HK-2 (cell line): ENCODE measurements around the gene COX15.
"Not testable (repeated sequence)": the region's sequence is repeated elsewhere in the genome, so short reads cannot be mapped to it uniquely, and the experiment has no call there.

Source experiments
- DNase-seq: peaks from one replicate; pipeline ENCODE4 v3.0.0-alpha.2; 2018; ENCODE audit not compliant: unreplicated experiment

Gene COX15

GRCh38 chr10:99732033-99732842, at the start of gene COX15, which contains the start of gene CUTC:
Gene COX15 (minus strand): TSS chr10:99732127. CDS start chr10:99732049, 78 bp downstream.
Gene CUTC (plus strand): TSS chr10:99732234. CDS start chr10:99732349, 115 bp downstream.
- DNase-seq, result peak; percentile 98

GRCh38 chr10:99779335-99779734, 47.4 kb upstream of the COX15 start:
- peak; percentile 45 for DNase-seq

GRCh38 chr10:99777918-99778714, 46.2 kb upstream of the COX15 start:
- no peak for DNase-seq

GRCh38 chr10:99775850-99776249, 43.9 kb upstream of the COX15 start:
- DNase-seq, result no peak

GRCh38 chr10:99770408-99771045, 38.6 kb upstream of the COX15 start:
- DNase-seq, result no peak

- DNase-seq, result no peak
Measured at GRCh38 chr10:99769706-99770105, 37.8 kb upstream of the COX15 start.

- no peak for DNase-seq
Measured at GRCh38 chr10:99768556-99768955, 36.6 kb upstream of the COX15 start.

- no peak for DNase-seq
Measured at GRCh38 chr10:99767901-99768300, 36.0 kb upstream of the COX15 start.

- no peak for DNase-seq
Measured at GRCh38 chr10:99766302-99766681, 34.4 kb upstream of the COX15 start.

- DNase-seq, result no peak
Measured at GRCh38 chr10:99765672-99766301, 33.9 kb upstream of the COX15 start.

- no peak for DNase-seq
Measured at GRCh38 chr10:99761365-99761764, 29.4 kb upstream of the COX15 start.

GRCh38 chr10:99760321-99760720, 28.4 kb upstream of the COX15 start:
- no peak for DNase-seq

GRCh38 chr10:99758211-99758891, 26.4 kb upstream of the COX15 start:
- DNase-seq, result no peak

GRCh38 chr10:99756159-99756558, 24.2 kb upstream of the COX15 start:
- DNase-seq, result no peak

GRCh38 chr10:99754670-99755069, 22.7 kb upstream of the COX15 start:
- no peak for DNase-seq

GRCh38 chr10:99750641-99751040, 18.7 kb upstream of the COX15 start:
- no peak for DNase-seq

GRCh38 chr10:99748823-99749451, 17.0 kb upstream of the COX15 start:
- no peak for DNase-seq

- not testable (repeated sequence) for DNase-seq
Measured at GRCh38 chr10:99746166-99746565, 14.2 kb upstream of the COX15 start.

GRCh38 chr10:99743841-99744240, 11.9 kb upstream of the COX15 start:
- DNase-seq, result no peak

- DNase-seq, result no peak
Measured at GRCh38 chr10:99742701-99743100, 10.8 kb upstream of the COX15 start.

GRCh38 chr10:99742254-99742653, 10.3 kb upstream of the COX15 start:
- no peak for DNase-seq
